Panc1 (cell line): ENCODE measurements around the gene C4orf51.
"Not testable (repeated sequence)": the region's sequence is repeated elsewhere in the genome, so short reads cannot be mapped to it uniquely, and the experiment has no call there.

Experiments used
- REST ChIP-seq, 2 experiments: IDR thresholded peaks; 2 replicates each; pipeline ENCODE4 v1.6.1; 2011 to 2012; ENCODE audit warnings: low read depth in 2 of 2, control low read depth in 1 of 2, low read length in 1 of 2, mild to moderate bottlenecking in 1 of 2, moderate library complexity in 1 of 2; ENCODE audit not compliant: insufficient read depth in 1 of 2
- SIN3A ChIP-seq: IDR thresholded peaks from 2 replicates; pipeline ENCODE4 v1.6.1; 2012; ENCODE audit warnings: low read depth, mild to moderate bottlenecking, low read length, moderate library complexity, borderline replicate concordance; ENCODE audit not compliant: insufficient read depth

- TF ChIP-seq SIN3A; REST (IDR thresholded peaks at IDR 0.05; ENCODE audit: insufficient read depth in 1 of 2, low read depth in 2 of 2, low read length in 1 of 2): not testable (repeated sequence)
Measured at GRCh38 chr4:145640236-145640635, 39.7 kb upstream of the C4orf51 start.
